ENCODE measurements around the gene C10orf62. TPM values are rescaled to one million over a fixed set of nuclear protein-coding genes. Genes with fewer than 3 reads are reported as not detected.
A peak's percentile ranks its signal among the peaks of the same experiment; 100 is the strongest.
"Not testable (repeated sequence)": the region's sequence is repeated elsewhere in the genome, so short reads cannot be mapped to it uniquely, and the experiment has no call there.

Gene C10orf62
- polyA plus RNA-seq (ENCODE audit: insufficient read length): 0.11 TPM

- DNase-seq (ENCODE audit: low read depth): no peak
These were observed at the start of gene C10orf62 for GRCh38 chr10:97589479-97589878. TSS of gene C10orf62 (plus strand) at chr10:97589721. CDS start at chr10:97589898, 177 bp downstream.

GRCh38 chr10:97540669-97541500 lies 48.6 kb upstream of the C10orf62 start:
- DNase-seq (ENCODE audit: low read depth): no peak

- peak; percentile 88 for DNase-seq (ENCODE audit: low read depth)
These were observed 47.1 kb upstream of the C10orf62 start for GRCh38 chr10:97542169-97543024.

- DNase-seq (ENCODE audit: low read depth): peak; percentile 44
These were observed 46.4 kb upstream of the C10orf62 start for GRCh38 chr10:97543025-97543546.

GRCh38 chr10:97546456-97547270 lies 42.9 kb upstream of the C10orf62 start:
- DNase-seq (ENCODE audit: low read depth): no peak

- DNase-seq (ENCODE audit: low read depth): no peak
These were observed 42.3 kb upstream of the C10orf62 start for GRCh38 chr10:97547271-97547600.

GRCh38 chr10:97547962-97548361 lies 41.6 kb upstream of the C10orf62 start:
- peak; percentile 49 for DNase-seq (ENCODE audit: low read depth)

GRCh38 chr10:97548828-97549455 lies 40.6 kb upstream of the C10orf62 start:
- DNase-seq (ENCODE audit: low read depth): no peak

- DNase-seq (ENCODE audit: low read depth): no peak
These were observed 39.8 kb upstream of the C10orf62 start for GRCh38 chr10:97549587-97550322.

GRCh38 chr10:97550336-97551149 lies 39.0 kb upstream of the C10orf62 start:
- DNase-seq (ENCODE audit: low read depth): no peak

- DNase-seq (ENCODE audit: low read depth): no peak
These were observed 38.2 kb upstream of the C10orf62 start for GRCh38 chr10:97551271-97551670.

- peak; percentile 45 for DNase-seq (ENCODE audit: low read depth)
These were observed 35.9 kb upstream of the C10orf62 start for GRCh38 chr10:97553575-97554031.

- DNase-seq (ENCODE audit: low read depth): not testable (repeated sequence)
These were observed 35.2 kb upstream of the C10orf62 start for GRCh38 chr10:97554336-97554735.

- DNase-seq (ENCODE audit: low read depth): not testable (repeated sequence)
These were observed 34.0 kb upstream of the C10orf62 start for GRCh38 chr10:97555541-97555940.

- DNase-seq (ENCODE audit: low read depth): not testable (repeated sequence)
These were observed 28.7 kb upstream of the C10orf62 start for GRCh38 chr10:97560731-97561381.

GRCh38 chr10:97561386-97562077 lies 28.0 kb upstream of the C10orf62 start:
- not testable (repeated sequence) for DNase-seq (ENCODE audit: low read depth)

GRCh38 chr10:97562329-97562728 lies 27.2 kb upstream of the C10orf62 start:
- not testable (repeated sequence) for DNase-seq (ENCODE audit: low read depth)

GRCh38 chr10:97563337-97563736 lies 26.2 kb upstream of the C10orf62 start:
- DNase-seq (ENCODE audit: low read depth): no peak

Data from forelimb muscle (tissue), 1 donor.